HG02870 (cell line): Measurements from ENCODE around the gene TRMU.
"Not testable (repeated sequence)": the region's sequence is repeated elsewhere in the genome, so short reads cannot be mapped to it uniquely, and the experiment has no call there.

Experiments used
- ATAC-seq: cut with Tn5 transposase; IDR thresholded peaks from one replicate; pipeline ENCODE4 v1.9.1; 2021; ENCODE audit warnings: mild to moderate bottlenecking, moderate library complexity; ENCODE audit not compliant: unreplicated experiment

The TRMU gene

DNA sequence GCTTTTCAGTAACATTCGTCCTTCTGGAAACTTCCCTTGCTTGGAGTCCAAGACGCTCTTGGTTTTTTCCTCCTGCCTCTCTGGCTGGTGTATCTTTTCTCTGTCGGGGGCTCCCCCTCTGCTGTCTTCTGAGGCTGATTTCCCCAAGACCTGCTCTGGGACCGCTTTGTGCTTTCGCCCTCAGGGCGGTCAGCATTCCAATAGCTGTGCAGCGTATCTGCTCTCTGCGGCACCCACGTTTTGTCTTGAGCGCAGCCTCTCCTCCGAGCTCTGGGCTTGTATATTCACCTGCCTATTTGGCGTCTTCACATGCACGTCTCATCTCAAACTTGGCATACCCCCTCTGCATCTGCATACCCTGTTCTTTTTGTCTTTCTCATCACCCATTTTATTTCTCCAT lies 36.4 kb upstream of the TRMU start:
- ATAC-seq, result no peak

DNA sequence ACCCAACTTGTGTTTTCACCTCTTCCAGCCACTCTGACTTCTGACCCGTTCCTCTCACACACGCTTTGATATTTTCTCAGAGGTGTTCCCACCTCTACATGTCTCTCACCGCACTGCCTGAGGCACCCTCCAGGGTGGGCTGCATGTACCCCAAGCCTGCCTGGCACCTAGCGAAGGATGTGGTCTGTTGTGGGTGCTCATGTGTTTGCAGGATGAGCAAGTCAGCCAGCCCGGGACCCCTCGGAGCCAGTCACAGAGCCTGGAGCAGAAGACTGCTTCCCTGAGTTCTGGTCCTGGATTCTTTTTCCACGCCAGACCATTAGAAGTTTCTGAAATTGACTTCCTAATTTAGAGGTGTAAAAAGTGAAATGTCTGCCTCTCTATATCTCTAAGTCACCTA lies 35.0 kb upstream of the TRMU start:
- no peak for ATAC-seq

DNA sequence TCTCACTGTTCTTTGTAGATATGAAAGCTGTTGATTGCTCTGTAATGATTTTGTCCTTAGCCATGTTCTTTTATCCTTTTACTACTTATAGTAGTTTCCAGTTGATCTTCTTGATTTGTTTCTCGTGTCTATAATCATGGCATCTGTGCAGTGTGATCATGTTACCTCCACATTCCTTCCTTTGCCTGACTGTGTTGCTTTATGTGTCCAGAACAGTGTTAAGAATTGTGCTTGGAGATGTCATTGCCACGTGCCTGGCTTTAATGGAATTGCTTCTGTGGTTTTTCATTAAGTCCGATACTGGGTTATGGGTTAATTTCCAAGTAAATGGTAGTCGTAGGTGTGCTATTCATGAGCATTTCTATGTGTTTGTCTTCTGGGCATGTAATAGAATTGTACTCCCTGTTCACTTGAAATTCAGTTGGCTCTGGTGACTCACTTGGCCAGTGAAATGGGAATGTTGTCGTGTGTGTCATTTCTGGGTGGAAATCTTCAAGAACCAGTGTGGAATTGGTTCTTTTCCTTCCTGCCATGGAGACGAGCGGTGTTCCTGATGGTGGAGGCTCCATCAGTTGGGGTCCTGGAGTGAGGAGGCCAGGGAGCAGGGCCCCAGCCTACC lies 32.1 kb upstream of the TRMU start:
- no peak for ATAC-seq

DNA sequence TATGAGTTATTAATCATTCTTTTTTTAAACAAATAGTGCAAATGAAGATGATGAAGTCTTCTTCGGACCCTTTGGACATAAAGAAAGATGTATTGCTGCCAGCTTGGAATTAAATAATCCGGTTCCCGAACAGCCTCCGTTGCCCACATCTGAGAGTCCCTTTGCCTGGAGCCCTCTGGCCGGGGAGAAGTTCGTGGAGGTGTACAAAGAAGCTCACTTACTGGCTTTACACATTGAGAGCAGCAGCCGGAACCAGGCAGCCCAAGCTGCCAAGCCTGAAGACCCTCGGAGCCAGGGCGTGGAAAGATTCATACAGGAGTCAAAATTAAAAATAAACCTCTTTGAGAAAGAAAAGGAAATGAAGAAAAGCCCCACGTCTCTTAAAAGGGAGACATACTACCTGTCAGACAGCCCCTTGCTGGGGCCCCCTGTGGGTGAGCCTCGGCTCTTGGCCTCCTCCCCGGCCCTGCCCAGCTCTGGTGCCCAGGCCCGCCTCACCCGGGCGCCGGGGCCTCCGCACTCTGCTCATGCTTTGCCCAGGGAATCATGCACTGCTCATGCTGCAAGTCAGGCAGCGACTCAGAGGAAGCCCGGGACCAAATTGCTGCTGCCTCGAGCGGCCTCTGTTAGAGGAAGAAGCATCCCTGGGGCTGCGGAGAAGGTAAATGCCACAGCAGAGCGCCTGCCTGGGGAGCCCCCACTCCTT lies 27.1 kb upstream of the TRMU start:
- no peak for ATAC-seq

DNA sequence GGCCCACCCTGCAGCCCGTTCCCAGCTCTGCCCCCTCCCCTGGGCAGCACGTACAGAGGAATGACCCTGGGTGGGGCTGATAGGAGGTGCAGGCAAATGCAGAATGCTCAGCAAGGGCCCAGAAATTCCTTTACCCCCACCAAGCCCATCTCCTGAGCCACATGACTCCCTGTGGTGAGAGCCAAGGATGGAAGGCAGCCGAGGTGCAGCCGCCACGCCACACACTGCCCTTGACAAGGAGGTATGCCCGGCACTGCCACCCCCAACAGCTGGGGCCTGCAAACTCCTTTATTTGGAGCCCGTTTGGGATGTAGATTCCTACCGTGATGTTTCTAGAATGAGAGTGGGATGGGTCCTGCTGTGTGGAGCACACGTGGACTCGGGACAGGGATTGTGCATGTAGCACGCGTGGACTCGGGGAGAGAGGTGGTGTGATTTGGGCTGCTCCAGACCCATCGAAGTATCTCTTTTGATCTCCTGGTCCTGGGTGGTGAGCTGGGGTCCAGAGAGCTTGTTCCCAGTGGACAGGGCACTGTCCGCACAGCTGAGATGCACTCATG lies 25.9 kb upstream of the TRMU start:
- ATAC-seq, result no peak

DNA sequence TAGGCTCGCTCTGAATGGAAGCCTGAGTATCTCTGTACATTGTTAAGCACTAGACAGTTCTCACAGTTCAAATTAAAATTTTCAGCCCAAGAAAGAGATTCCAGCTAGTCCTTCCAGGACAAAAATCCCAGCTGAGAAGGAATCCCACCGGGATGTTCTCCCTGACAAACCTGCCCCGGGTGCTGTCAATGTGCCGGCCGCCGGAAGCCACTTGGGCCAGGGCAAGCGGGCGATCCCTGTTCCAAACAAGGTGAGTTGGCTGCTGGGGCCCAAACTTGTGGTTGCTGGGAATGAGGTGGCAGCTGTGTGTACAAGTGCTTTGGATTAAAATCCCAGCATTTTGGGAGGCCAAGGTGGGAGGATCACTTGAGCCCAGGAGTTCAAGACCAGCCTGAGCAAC lies 23.5 kb upstream of the TRMU start:
- ATAC-seq, result no peak

DNA sequence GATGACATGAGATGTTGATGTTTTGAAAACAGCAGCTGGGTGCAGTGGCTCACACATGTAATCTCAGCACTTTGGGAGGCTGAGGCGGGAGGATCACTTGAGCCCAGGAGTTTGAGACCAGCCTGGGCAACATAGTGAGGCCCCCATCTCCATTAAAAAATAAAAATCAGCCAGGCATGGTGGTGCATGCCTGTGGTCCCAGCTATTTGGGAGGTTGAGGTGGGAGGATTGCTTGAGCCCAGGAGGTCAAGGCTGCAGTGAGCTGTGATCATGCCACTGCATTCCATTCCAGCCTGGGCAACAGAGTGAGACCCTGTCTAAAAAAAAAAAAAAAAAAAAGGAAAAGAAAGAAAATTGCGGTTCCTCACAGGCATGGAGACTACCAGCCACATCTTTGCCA lies 22.7 kb upstream of the TRMU start:
- not testable (repeated sequence) for ATAC-seq

DNA sequence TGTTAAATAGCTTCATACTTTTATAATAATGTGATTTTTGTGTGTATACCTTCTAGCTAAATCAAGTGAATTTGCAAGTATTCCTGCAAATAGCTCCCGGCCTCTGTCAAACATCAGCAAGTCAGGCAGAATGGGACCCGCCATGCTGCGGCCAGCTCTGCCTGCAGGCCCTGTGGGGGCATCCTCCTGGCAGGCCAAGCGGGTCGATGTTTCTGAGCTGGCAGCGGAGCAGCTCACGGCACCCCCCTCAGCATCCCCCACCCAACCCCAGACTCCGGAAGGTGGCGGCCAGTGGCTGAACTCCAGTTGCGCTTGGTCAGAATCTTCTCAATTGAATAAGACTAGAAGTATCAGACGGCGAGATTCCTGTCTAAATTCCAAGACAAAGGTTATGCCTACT lies 19.5 kb upstream of the TRMU start:
- no peak for ATAC-seq

DNA sequence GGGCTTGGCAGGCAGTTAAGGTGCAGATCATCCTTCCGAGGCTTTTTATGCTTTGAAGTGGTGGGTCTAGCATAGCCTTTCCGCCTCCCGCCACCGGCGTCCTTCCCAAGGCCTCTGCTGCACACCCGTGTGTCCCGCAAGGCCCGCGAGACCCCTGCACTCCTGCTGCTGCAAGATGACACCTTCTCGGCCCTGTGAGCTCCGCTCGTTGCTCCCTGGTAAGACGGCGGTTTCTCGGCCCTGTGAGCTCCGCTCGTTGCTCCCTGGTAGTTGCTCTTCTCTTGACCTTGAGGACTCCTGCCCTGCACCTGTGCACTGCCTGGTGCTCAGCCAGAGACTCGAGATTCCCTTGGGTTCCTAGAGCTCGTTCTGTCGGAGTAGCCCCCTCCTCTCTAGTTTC lies 17.9 kb upstream of the TRMU start:
- ATAC-seq, result no peak

DNA sequence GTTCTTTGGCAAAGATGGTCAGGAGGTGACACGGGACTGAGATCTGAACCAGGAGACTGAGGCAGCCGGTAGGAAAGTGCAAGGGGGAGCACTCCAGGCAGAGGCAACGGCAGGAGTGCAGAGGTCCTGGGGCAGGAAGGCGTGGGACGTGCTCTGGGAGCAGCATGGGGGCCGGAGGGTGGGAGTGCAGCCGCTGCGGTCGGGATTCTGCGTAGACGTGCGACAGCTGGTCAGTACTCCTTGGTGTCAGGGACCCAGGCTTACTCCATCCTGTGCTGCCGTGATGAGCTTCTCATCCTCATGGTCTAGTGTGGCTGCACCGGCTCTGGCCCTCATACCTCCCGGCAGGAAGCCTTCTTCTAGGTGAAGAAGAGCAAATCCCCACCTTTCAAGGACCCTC lies 16.9 kb upstream of the TRMU start:
- no peak for ATAC-seq

DNA sequence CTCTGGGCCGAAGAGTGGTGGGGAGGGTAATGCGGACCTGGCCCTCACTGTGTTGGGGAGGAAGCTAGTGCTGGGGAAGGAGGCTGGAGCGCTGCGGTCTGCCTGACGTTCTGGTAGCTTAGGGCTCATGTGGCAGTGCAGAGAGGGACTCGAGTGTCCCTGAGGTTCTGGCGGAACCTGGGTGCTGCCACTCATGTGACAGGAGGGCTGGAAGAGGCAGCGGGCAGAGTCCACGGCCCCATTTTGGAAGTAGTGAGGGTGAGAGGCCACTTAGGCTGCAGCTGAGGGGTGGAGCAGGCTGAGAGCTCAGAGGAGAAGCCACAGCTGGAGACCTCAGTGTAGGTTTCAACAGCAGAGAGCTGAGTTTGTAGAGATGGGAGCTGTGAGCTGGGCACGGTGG lies 16.2 kb upstream of the TRMU start:
- ATAC-seq, result no peak

DNA sequence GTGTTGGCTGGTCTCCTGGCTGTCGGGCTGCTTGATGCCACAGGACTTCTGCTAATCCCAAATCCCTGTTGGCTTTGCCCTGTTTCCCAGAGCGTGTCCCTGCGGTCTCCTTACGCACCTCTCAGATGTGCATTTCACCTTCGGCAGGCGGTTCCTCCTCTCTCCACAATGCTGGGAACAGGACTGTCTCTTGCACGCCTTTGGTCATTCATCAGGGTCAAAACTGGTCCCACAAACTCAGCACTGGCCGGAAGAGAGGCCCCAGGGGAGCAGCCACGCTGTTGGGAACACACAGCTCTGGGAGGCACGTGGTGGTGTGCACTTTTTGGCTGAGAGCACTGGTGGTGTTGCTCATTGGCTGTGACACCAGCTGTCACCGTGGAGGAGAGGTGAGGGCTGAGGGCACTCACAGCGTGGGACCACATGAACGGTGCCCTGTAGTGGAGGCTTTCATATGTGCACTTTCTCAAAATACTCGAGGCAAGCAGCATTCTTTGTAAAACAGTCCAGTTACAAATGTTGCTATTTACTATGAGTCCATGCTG lies 15.3 kb upstream of the TRMU start:
- no peak for ATAC-seq

DNA sequence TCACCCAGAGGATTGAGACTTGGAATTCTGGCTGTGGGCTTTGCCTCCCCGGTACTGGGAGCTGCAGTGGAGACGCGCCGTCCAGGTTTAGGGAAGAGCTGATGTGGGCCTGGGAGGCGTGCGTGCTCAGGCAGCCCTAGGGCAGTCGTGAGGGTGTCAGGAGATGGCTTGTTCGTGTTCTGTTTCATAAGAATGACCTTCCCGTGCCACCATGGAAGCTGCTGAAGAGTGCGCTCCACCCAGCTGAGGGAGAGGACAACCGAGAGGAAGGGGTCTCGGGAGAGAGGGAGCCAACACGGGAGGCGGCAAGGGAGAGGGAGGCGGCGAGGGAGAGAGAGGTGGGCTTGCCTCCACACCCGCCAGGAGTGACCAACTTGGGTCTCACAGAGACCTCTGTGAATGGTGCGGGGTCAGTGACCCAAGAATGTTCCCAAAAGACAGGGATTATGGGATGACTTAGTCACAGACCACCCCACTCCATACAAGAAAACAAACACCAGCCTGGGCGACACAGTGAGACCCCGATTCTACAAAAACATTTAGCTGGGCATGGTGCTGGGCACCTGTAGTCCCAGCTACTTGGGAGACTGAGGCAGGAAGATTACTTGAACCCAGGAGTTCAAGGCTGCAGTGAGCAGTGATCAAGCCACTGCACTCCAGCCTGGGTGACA lies 14.7 kb upstream of the TRMU start:
- ATAC-seq, result no peak

DNA sequence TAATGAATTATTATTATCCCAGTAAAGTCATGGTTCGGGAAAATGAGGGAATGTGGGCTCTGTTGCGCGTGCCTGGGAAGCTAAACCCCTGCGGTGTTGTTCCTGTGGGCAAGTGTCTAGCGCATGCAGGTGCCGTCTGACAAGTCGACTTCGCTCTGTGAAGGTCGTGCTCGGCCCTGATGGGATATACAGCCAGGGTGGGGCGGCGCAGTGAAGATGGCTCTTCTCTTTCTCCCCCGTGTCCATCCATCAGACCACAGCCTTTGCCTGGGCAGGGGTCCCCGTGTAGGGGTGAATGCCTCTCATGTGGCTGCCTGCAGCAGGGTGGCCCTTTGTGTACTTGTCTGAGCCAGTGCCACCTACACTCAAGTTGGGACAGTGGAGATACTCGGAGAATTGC lies 12.8 kb upstream of the TRMU start:
- ATAC-seq, result no peak

DNA sequence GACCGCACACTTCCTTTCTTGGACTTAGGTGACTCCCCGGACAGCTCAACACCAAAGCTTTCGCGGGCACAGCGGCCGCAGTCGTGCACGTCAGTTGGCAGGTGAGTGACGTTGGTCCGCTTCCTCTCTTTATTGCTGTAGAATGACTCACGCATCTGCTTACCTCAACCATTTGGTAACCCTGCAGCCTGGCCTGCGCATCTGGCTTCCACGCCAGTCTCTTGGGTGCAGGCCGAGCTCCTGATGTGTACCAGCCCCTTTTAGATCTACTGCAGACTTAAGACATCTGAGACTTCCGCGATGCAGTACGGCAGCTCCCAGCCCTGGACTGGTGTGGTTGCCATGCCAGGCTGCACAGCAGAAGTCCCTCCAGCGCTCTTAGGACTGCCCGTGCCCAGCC lies 12.4 kb upstream of the TRMU start:
- ATAC-seq, result no peak

DNA sequence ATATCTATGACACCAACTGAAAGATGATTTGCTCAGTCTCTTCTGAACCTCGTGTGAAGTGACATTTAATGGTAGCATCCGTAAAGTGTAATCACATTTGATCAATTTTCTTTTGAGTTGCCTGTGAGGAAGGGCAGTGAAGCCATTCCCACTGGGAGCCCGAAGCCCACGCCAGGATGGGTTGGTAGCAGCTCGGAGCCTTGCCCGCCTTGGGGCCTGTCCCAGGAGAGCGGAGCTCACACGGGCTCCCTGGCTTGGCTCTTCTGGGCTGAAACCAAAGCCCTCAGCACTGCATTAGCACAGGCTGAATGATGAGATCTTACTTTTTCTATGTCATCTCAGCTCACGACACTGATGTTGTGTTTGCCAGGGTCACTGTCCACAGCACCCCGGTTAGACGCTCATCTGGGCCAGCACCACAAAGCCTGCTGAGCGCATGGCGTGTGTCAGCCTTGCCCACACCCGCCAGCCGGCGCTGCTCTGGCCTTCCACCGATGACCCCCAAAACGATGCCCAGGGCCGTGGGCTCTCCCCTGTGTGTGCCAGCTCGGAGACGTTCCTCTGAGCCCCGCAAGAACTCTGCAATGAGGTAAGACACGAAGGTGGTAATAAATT lies 9.3 kb upstream of the TRMU start:
- no peak for ATAC-seq

DNA sequence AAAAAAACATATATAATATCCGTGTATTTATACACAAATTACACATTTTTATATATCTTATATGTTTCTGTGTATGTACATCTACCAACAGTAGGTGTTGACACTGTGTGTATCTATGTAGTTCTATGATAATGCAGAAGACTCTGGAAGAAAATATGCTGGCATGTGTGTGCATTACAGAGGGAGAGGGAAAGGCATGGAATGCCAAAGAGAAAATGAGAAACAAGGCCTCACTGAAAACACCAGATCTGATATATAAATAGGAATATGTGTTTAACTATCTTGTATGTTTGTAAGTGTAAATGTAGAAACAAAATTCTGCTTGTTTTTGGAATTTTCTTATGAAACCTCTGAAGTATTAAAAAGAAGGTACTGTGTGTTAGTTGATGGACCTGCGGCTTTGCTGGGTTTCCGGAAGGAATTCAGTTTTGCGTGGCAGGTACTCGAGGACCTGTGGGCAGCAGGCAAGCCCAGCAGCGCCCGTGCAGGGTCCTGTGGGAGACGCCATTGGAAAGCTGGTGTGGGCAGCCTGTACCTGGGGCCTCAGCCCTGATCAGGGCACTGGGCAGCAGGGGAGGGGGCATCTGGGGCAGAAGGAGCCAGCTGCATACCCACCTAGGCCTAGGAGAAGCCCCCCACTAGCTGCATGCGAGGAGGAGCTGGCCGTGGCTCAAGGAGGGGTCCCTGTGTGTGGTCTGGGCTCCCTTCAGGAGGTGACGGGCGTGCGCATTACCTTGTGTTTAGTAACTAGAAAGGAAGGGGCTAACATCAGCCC lies 7.6 kb upstream of the TRMU start:
- no peak for ATAC-seq

DNA sequence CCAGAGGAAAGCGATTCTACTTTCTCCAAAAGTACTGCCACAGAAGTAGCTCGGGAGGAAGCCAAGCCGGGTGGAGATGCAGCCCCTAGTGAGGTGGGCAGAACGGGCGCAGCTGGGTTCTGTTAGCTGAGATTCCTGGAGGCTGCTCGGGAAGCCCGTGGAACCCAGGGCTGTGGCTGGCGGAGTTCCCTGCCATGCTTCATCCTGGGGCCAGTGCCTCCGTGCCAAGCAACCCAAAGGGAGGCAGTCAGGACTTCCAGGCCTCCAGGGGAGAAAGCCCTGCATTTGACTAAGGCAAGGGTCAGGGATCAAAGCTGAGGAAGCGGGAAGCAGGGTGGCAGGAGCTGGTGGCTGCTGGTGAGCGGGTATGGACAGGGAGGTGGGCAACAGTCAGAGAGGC lies 6.7 kb upstream of the TRMU start:
- ATAC-seq, result no peak

DNA sequence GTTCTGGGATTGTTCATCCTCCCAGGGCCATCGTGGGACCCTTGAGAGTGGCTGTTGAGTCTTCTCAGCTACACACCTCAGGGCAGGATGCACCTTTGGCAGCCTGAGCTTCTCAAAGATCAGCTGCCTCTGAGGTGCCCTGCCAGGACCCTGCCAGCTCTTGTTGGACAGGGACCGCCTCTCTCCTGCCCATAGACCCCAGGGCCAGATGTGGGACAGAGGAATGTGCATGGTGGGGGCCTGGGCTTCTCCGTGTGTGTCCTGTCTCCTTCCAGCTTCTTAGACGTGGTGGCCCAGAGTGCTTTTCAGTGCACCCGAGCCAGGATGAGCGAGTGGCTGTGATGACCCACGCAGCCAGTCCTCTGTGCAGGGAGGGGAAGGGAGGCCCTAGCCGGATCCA lies 5.9 kb upstream of the TRMU start:
- ATAC-seq, result no peak

DNA sequence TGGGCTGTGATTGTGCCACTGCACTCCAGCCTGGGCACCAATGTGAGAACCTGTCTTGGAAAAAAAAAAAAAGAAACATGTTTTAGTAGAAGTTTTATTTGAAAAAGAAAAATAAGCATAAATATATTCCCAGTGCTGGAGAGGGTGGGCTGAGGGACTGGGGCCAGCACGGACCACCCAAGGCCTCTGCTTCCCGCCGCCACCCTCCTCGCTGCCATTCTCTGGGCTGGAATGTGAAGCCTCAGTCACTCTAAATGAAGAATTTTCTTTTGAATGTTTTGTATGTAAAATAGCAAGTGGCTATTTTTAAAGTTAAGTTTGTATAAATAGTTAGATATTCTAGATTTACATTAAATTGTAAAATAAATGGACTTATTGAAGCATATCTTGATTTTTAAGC lies 5.1 kb upstream of the TRMU start:
- ATAC-seq, result no peak

DNA sequence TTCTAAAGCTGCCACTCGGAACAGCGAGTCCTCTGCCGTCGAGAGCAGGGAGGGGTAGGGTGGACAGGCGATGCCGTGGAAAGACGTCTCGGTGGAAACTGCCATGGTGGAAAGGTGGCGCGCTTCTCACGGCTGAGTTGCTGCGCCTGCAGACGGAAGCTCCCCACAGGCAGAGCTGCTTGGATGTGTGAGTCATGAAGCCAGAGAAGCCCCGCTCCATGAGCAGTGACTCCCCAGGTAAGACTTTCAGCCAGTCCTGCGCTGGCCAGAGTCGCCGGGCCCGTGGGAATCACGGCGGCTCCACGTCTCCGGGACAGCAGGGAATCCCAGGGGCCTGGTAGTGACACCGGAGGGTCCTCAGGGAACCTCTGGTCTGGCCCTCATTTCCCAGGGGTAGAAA lies 4.0 kb upstream of the TRMU start:
- ATAC-seq, result no peak
